ENCODE data around the gene MAPK11. TPM values are rescaled to one million over a fixed set of nuclear protein-coding genes. Genes with fewer than 3 reads are reported as not detected.

MAPK11 gene
- total RNA-seq, 1 experiment from 2014 or later: 5.5 TPM

DNA sequence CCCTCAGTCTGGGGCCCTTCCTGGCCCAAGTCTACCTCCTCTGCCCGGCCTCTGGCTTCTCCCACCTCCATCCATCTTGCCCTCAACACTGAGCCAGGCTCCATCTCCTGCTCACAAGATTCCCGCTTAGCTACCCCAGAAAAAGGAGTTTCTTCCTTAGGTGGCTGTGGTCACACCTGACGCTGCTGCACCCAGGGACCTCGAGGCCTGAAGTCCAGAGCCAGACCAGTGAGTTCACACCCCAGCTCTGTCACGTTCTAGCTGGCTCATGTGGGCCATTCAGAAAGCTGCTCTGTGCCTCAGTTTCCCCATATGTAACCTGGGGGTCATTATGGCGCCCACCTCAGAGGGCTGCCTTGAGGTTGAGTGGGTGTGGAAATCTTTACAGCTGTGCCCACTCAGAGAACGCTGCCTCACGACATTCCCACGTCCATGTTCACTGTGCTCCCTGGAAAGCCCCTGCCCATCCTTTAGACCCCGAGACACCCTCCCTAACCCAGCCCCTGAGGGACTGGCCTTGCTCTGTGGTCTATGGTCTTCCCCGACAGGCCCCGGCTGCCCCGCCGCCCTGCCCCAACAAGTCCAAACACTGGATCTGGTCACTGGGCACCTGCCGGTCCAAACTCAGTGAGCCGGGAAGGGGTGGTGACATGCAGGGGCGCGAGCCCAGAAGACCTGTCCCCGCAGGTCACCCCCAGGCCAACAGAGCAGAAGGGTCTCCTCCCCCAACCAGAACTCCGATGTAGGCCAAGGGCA lies 27.5 kb upstream of the MAPK11 start:
- Histone ChIP-seq H3K36me3 (ENCODE audit: low read depth) (peaks cover 15% of the 10 kb centered on the region; the same call in 1 of the 2 replicates), H2AFZ (no peak overlapping the region), H3K79me2 (ENCODE audit: low read depth) (peaks cover 85% of the 10 kb centered on the region), H3K27ac (no peak overlapping the region), H3K9me2 (ENCODE audit: insufficient read depth) (no peaks in the 10 kb centered on the region), H3K9me3 (ENCODE audit: insufficient read depth, low read depth) (no peaks in the 10 kb centered on the region), H3K4me1 (replicated peaks; ENCODE audit: insufficient read depth) (peaks cover 74% of the 10 kb centered on the region), H3F3A (ENCODE audit: insufficient read depth, low read depth) (peaks cover 63% of the 10 kb centered on the region), H3K27me3 (ENCODE audit: insufficient read depth, low read depth) (no peaks in the 10 kb centered on the region), H3K4me3 (no peak overlapping the region), H4K20me1 (ENCODE audit: insufficient read depth) (peaks cover 76% of the 10 kb centered on the region), H3K4me2 (no peak overlapping the region)
- TF ChIP-seq CTCF (conservative IDR thresholded peaks at IDR 0.05) (no peak), EZH2 (IDR thresholded peaks at IDR 0.05; ENCODE audit: low read depth) (no peak)
- ChIA-PET POLR2A (ENCODE audit: unreplicated experiment) (no interaction called here), CTCF (no interaction called here)
- no TSS peak for BruUV-seq (replicated peaks)
- DNase-seq: no peak
- intact Hi-C loops (cut with micrococcal nuclease; ENCODE audit: unreplicated experiment): no loop called here

- no peak for DNase-seq
- no peak overlapping the region for H2AFZ ChIP-seq
- H3K4me3 ChIP-seq: no peak overlapping the region
- peaks cover 85% of the 10 kb centered on the region for H3K79me2 ChIP-seq (ENCODE audit: low read depth)
- peaks cover 74% of the 10 kb centered on the region for H4K20me1 ChIP-seq (ENCODE audit: insufficient read depth)
- no peak overlapping the region for H3K4me2 ChIP-seq
- H3K27ac ChIP-seq: no peak overlapping the region
- H3K9me2 ChIP-seq (ENCODE audit: insufficient read depth): no peaks in the 10 kb centered on the region
- no peak for TF ChIP-seq EZH2 (IDR thresholded peaks at IDR 0.05; ENCODE audit: low read depth)
- no peak for TF ChIP-seq CTCF (conservative IDR thresholded peaks at IDR 0.05)
- no peaks in the 10 kb centered on the region for H3K27me3 ChIP-seq (ENCODE audit: insufficient read depth, low read depth)
- H3K9me3 ChIP-seq (ENCODE audit: insufficient read depth, low read depth): no peaks in the 10 kb centered on the region
- ChIA-PET CTCF (interaction anchor here (0.7 kb wide), 1 partner anchor 366 kb away, joined by 5 read pairs; no protein-coding TSS in a partner anchor), POLR2A (ENCODE audit: unreplicated experiment) (no interaction called here)
- peaks cover 74% of the 10 kb centered on the region for H3K4me1 ChIP-seq (replicated peaks; ENCODE audit: insufficient read depth)
- BruUV-seq (replicated peaks): no TSS peak
- peaks cover 63% of the 10 kb centered on the region for H3F3A ChIP-seq (ENCODE audit: insufficient read depth, low read depth)
- intact Hi-C loops (cut with micrococcal nuclease; ENCODE audit: unreplicated experiment): no loop called here
- peaks cover 12% of the 10 kb centered on the region; the same call in 1 of the 2 replicates for H3K36me3 ChIP-seq (ENCODE audit: low read depth)
These were observed 26.7 kb upstream of the MAPK11 start for GRCh38 chr22:50296658-50297490.

GRCh38 chr22:50294319-50294656 lies 24.1 kb upstream of the MAPK11 start:
- intact Hi-C loops (cut with micrococcal nuclease; ENCODE audit: unreplicated experiment): no loop called here
- ChIA-PET POLR2A (ENCODE audit: unreplicated experiment) (interaction anchor here (0.6 to 1.8 kb wide), 2 partner anchors 10 to 12 kb away, joined by 9 to 12 read pairs; no protein-coding TSS in a partner anchor), CTCF (interaction anchor here (0.7 to 1.7 kb wide), 2 partner anchors 11 to 47 kb away, joined by 3 to 6 read pairs; no protein-coding TSS in a partner anchor)
- H3K9me2 ChIP-seq (ENCODE audit: insufficient read depth): no peaks in the 10 kb centered on the region
- H3K4me1 ChIP-seq (replicated peaks; ENCODE audit: insufficient read depth): peaks cover 61% of the 10 kb centered on the region
- TF ChIP-seq EZH2 (IDR thresholded peaks at IDR 0.05; ENCODE audit: low read depth) (no peak), CTCF (conservative IDR thresholded peaks at IDR 0.05) (no peak)
- H3K27me3 ChIP-seq (ENCODE audit: insufficient read depth, low read depth): no peaks in the 10 kb centered on the region
- no peak for DNase-seq
- H2AFZ ChIP-seq: no peak overlapping the region
- no TSS peak for BruUV-seq (replicated peaks)
- peaks cover 63% of the 10 kb centered on the region for H3F3A ChIP-seq (ENCODE audit: insufficient read depth, low read depth)
- peak overlapping the region; percentile 54 for H3K4me3 ChIP-seq
- no peaks in the 10 kb centered on the region for H3K9me3 ChIP-seq (ENCODE audit: insufficient read depth, low read depth)
- peaks cover 91% of the 10 kb centered on the region for H3K79me2 ChIP-seq (ENCODE audit: low read depth)
- H3K4me2 ChIP-seq: peak overlapping the region; percentile 87
- peak overlapping the region; percentile 87 for H3K27ac ChIP-seq
- H4K20me1 ChIP-seq (ENCODE audit: insufficient read depth): peaks cover 81% of the 10 kb centered on the region
- H3K36me3 ChIP-seq (ENCODE audit: low read depth): peaks cover 25% of the 10 kb centered on the region; the same call in 1 of the 2 replicates

Measured in PC-9 (cell line).